ENCODE results near the gene HTRA2. TPM values are rescaled to one million over a fixed set of nuclear protein-coding genes. Genes with fewer than 3 reads are reported as not detected.

HTRA2 gene
- total and polyA plus RNA-seq, 9 of the 15 experiments (the other 6 are each of a cell fraction or from before 2014, with no cell fraction given) = 54.2 to 71.2 (median 65.8) TPM

DNA sequence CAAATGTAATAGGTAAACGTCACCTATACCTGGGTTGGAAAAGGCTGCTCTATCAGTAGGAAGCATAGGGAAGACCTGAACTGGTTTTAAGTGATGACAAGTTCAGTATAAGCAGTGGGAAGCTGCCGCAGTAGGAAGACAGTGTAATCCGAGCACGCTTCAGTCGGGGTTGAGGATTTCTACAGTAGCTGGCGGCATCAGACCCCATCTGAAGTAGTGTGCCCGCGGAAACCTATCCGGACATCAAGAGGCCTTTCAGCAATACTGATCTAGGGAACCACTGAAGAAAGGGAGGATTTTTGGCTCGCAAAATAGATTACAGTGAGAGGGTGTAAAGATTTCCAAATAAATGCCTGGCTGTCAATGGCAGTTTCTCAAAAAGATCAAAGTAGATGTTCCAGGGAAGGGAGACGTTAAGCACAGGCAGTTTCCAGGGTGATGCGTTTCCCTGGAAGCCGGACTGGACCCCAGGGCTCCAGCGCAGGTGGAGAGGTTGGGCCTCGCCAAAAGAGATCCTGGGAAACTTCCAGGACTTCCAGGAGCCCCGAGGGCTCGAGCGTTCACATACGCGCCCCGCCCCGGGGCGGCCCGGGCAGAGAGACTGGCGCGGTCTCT, 18.7 kb downstream of the HTRA2 start:
- POLR2A ChIA-PET = interaction anchor here (0.7 to 0.8 kb wide), 2 partner anchors 12 to 41 kb away, joined by 3 read pairs; partner anchors contain the start of gene PCGF1
- TF ChIP-seq, protein P1, sequence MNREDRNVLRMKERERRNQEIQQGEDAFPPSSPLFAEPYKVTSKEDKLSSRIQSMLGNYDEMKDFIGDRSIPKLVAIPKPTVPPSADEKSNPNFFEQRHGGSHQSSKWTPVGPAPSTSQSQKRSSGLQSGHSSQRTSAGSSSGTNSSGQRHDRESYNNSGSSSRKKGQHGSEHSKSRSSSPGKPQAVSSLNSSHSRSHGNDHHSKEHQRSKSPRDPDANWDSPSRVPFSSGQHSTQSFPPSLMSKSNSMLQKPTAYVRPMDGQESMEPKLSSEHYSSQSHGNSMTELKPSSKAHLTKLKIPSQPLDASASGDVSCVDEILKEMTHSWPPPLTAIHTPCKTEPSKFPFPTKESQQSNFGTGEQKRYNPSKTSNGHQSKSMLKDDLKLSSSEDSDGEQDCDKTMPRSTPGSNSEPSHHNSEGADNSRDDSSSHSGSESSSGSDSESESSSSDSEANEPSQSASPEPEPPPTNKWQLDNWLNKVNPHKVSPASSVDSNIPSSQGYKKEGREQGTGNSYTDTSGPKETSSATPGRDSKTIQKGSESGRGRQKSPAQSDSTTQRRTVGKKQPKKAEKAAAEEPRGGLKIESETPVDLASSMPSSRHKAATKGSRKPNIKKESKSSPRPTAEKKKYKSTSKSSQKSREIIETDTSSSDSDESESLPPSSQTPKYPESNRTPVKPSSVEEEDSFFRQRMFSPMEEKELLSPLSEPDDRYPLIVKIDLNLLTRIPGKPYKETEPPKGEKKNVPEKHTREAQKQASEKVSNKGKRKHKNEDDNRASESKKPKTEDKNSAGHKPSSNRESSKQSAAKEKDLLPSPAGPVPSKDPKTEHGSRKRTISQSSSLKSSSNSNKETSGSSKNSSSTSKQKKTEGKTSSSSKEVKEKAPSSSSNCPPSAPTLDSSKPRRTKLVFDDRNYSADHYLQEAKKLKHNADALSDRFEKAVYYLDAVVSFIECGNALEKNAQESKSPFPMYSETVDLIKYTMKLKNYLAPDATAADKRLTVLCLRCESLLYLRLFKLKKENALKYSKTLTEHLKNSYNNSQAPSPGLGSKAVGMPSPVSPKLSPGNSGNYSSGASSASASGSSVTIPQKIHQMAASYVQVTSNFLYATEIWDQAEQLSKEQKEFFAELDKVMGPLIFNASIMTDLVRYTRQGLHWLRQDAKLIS (CRISPR knock-in tag; IDR thresholded peaks at IDR 0.05) = 0 out of 2 replicates have a peak, but pooled peaks have one; percentile 46
- TF ChIP-seq ARID1B (IDR thresholded peaks at IDR 0.05) (no peak), KDM4B (IDR thresholded peaks at IDR 0.05; ENCODE audit: borderline replicate concordance in 2 of 2, low read depth in 1 of 2) (0 out of 4 replicates have a peak, but pooled peaks of 1 of the 2 experiments have one; percentile 9), ARHGAP35 (IDR thresholded peaks at IDR 0.05; ENCODE audit: partially characterized antibody) (no peak), CXXC5 (CRISPR knock-in tag; IDR thresholded peaks at IDR 0.05) (no peak), MBD2 (IDR thresholded peaks at IDR 0.05; ENCODE audit: borderline replicate concordance, low read depth) (no peak), ATF7 (IDR thresholded peaks at IDR 0.05) (no peak), ZNF197 (CRISPR knock-in tag; IDR thresholded peaks at IDR 0.05; ENCODE audit: low read depth) (no peak), KAT7 (CRISPR knock-in tag; IDR thresholded peaks at IDR 0.05; ENCODE audit: borderline replicate concordance) (peak; percentile 73; the same call in 1 of the 2 replicates), RHOXF2B (CRISPR knock-in tag; conservative IDR thresholded peaks at IDR 0.05) (no peak), PHF8 (IDR thresholded peaks at IDR 0.05; ENCODE audit: borderline replicate concordance, low read length) (peak; percentile 71; the same call in 1 of the 2 replicates), RBM17 (IDR thresholded peaks at IDR 0.05; ENCODE audit: borderline replicate concordance, low read depth, low read length) (no peak), ARID2 (IDR thresholded peaks at IDR 0.05) (no peak), RBBP5 (IDR thresholded peaks at IDR 0.05; ENCODE audit: borderline replicate concordance, insufficient read depth, low read length, poor library complexity, severe bottlenecking) (peak; percentile 25), ZC3H8 (IDR thresholded peaks at IDR 0.05) (no peak), FOSL1 (tag; conservative IDR thresholded peaks at IDR 0.05) (peak; percentile 26; the same call in 1 of the 2 replicates)
- TF ChIP-seq, protein P2, sequence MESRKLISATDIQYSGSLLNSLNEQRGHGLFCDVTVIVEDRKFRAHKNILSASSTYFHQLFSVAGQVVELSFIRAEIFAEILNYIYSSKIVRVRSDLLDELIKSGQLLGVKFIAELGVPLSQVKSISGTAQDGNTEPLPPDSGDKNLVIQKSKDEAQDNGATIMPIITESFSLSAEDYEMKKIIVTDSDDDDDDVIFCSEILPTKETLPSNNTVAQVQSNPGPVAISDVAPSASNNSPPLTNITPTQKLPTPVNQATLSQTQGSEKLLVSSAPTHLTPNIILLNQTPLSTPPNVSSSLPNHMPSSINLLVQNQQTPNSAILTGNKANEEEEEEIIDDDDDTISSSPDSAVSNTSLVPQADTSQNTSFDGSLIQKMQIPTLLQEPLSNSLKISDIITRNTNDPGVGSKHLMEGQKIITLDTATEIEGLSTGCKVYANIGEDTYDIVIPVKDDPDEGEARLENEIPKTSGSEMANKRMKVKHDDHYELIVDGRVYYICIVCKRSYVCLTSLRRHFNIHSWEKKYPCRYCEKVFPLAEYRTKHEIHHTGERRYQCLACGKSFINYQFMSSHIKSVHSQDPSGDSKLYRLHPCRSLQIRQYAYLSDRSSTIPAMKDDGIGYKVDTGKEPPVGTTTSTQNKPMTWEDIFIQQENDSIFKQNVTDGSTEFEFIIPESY (CRISPR knock-in tag; IDR thresholded peaks at IDR 0.05) = no peak

More for the DNA sequence above, 18.7 kb downstream of the HTRA2 start:
- peak overlapping the region; percentile 81 for H2AFZ ChIP-seq (ENCODE audit: low read depth, low read length)
- peak; percentile 26; the same call in 2 of the 3 replicates for ATAC-seq
- FAIRE-seq = no peak
- 17% methylated on average over 26 of the region's 26 CpGs for WGBS (ENCODE audit: insufficient coverage, low coverage, missing lambda C conversion rate)
- peak in 2 of 4 experiments; percentile 32 to 38 for DNase-seq (ENCODE audit: extremely low read depth in 1 of 4, low spot score in 3 of 4)
- peak overlapping the region; percentile 77 for H3K4me2 ChIP-seq (ENCODE audit: insufficient read depth, low read length)
- BruUV-seq (replicated peaks) = no TSS peak
- in situ Hi-C loops (cut with MboI) (no loop called here), intact Hi-C loops (cut with micrococcal nuclease) (no loop called here)
- no peaks in the 10 kb centered on the region for H3K27me3 ChIP-seq (ENCODE audit: control insufficient read depth in 2 of 2, insufficient read depth in 2 of 2, low read length in 2 of 2)
- H3K4me3 ChIP-seq = peak overlapping the region; percentile 46
- no peaks in the 10 kb centered on the region for H3K9me1 ChIP-seq (ENCODE audit: control insufficient read depth, insufficient read depth, low read length)
- H3K36me3 ChIP-seq (ENCODE audit: control insufficient read depth, insufficient read depth, low read length) = no peaks in the 10 kb centered on the region
- no peaks in the 10 kb centered on the region for H4K20me1 ChIP-seq (replicated peaks; ENCODE audit: control insufficient read depth, insufficient read depth, low read length)
- H3K79me2 ChIP-seq (ENCODE audit: control insufficient read depth, insufficient read depth, low read length) = peaks cover 1% of the 10 kb centered on the region; the same call in 1 of the 3 replicates
- H3K9me3 ChIP-seq (replicated peaks; ENCODE audit: control insufficient read depth, insufficient read depth, low read depth, low read length) = no peaks in the 10 kb centered on the region
- peak overlapping the region; percentile 63; the same call in 2 of the 3 replicates for H3K27ac ChIP-seq (ENCODE audit: extremely low read depth, low read depth, low read length)
- peaks cover 22 to 40% of the 10 kb centered on the region in 2 experiments for H3K4me1 ChIP-seq (replicated peaks in 1 of 2; ENCODE audit: control insufficient read depth in 2 of 2, insufficient read depth in 2 of 2, low read length in 2 of 2)
- CTCF ChIA-PET (ENCODE audit: low intra/inter-chr PET ratio) = no interaction called here
- peak overlapping the region; percentile 65 to 93 for H3K9ac ChIP-seq (ENCODE audit: insufficient read depth in 1 of 2, low read depth in 2 of 2, low read length in 2 of 2)

All from K562 (cell line).